ENCODE measurements around the gene FAM3A. TPM values are rescaled to one million over a fixed set of nuclear protein-coding genes. Genes with fewer than 3 reads are reported as not detected.

Gene FAM3A
- total and polyA plus RNA-seq, 2 of the 8 experiments (the other 6 are each of a cell fraction or from before 2014, with no cell fraction given), result 16.2 to 18.6 TPM

DNA sequence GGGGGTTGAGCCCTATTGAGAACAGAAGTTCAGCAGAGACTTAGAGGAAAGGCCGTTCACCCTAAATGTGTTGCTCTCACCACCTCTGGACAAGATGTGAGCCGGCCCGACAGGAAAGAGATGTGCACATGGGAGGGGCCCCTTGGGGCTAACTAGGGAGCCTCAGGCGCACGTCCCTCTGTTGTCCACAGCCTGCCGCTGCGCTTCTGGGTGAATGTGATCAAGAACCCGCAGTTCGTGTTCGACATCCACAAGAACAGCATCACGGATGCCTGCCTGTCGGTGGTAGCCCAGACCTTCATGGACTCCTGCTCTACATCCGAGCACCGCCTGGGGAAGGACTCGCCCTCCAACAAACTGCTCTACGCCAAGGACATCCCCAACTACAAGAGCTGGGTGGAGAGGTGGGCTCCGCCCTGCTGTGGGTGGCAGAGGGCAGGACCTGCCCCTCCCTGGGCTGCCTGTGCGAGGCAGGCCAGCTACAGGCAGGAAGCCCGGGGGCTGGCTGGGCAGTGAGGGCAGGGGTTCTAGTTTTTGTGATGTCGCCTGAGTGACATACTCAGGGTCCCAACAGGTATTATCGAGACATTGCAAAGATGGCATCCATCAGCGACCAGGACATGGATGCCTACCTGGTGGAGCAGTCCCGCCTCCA, 45.0 kb downstream of the FAM3A start (continued):
- no peak for TF ChIP-seq BRCA1 (IDR thresholded peaks at IDR 0.05; ENCODE audit: low read depth, low read length)
- no peak for TF ChIP-seq SP2 (IDR thresholded peaks at IDR 0.05; ENCODE audit: low read length)
- no peak for TF ChIP-seq JUN (IDR thresholded peaks at IDR 0.05; ENCODE audit: low read depth, low read length)
- TF ChIP-seq, protein P1, sequence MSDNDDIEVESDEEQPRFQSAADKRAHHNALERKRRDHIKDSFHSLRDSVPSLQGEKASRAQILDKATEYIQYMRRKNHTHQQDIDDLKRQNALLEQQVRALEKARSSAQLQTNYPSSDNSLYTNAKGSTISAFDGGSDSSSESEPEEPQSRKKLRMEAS (IDR thresholded peaks at IDR 0.05), result no peak
- no peak for TF ChIP-seq CHD1 (IDR thresholded peaks at IDR 0.05; ENCODE audit: low read depth, low read length)
- TF ChIP-seq JUND (IDR thresholded peaks at IDR 0.05; ENCODE audit: low read length), result no peak
- TF ChIP-seq SP4 (IDR thresholded peaks at IDR 0.05; ENCODE audit: low read length), result no peak

Measured in H1 (cell line).